K562 (cell line): ENCODE data around the gene NDUFV3. TPM values are rescaled to one million over a fixed set of nuclear protein-coding genes. Genes with fewer than 3 reads are reported as not detected.

Source experiments
- ATAC-seq: fragments of 200-7000 bp; cut with Tn5 transposase; 3 replicates; pipeline ENCODE4 v1.9.1; 2020; ENCODE audit warnings: moderate library complexity
- BruUV-seq: library from RNA; stranded (reverse); fragments of 400-500 nt; replicated peaks from 2 replicates; lab custom pipeline; 2021; lab: Mats Ljungman, UMichigan
- CTCF ChIA-PET: fragments of 300-600 bp; formaldehyde crosslinking; extraction: SDS; loops from one replicate; lab custom pipeline; 2021; ENCODE audit warnings: low intra/inter-chr PET ratio; lab: Yijun Ruan, JAX
- POLR2A ChIA-PET: fragments of 300-600, 350-650 bp; sonication (Branson Sonifier 250); formaldehyde crosslinking; extraction: SDS; loops from one replicate; lab custom pipeline; 2021; ENCODE audit warnings: antibody characterized with exemption, inconsistent platforms; lab: Yijun Ruan, JAX
- DNase-seq, 4 experiments: peaks; one replicate each; pipeline versions ENCODE4 v3.0.0 to v3.0.0-alpha.2; 2011 to 2018; ENCODE audit warnings: low spot score in 3 of 4, mixed read lengths in 3 of 4; ENCODE audit errors: extremely low read depth in 1 of 4
- FAIRE-seq: peaks from 2 replicates; lab custom pipeline; 2011; peaks lifted over from hg19 to GRCh38; lab: Jason Lieb, UNC
- H2AFZ ChIP-seq: 2 replicates; pipeline ENCODE4 v1.6.0; 2011; ENCODE audit warnings: low read depth, low read length, control low read depth, inconsistent platforms
- H3K27ac ChIP-seq: fragments of 200-600 bp; 3 replicates; pipeline ENCODE4 v1.8.0; 2011; ENCODE audit warnings: low read depth, mild to moderate bottlenecking, control low read depth, inconsistent platforms, low read length, moderate library complexity, mixed read lengths; ENCODE audit errors: extremely low read depth
- H3K27me3 ChIP-seq, 2 experiments: fragments of 300-600 bp in 1 of 2; 2 replicates in 1 of 2; 3 replicates in 1 of 2; pipeline versions ENCODE4 v1.6.0 to v1.8.0; 2011; ENCODE audit warnings: inconsistent platforms in 2 of 2, low read length in 2 of 2, mild to moderate bottlenecking in 1 of 2, mixed read lengths in 1 of 2, moderate library complexity in 1 of 2; ENCODE audit not compliant: control insufficient read depth in 2 of 2, insufficient read depth in 2 of 2
- H3K36me3 ChIP-seq: fragments of 300-600 bp; 3 replicates; pipeline ENCODE4 v1.8.0; 2011; ENCODE audit warnings: mild to moderate bottlenecking, low read length, inconsistent platforms; ENCODE audit not compliant: control insufficient read depth, insufficient read depth
- H3K4me1 ChIP-seq, 2 experiments: fragments of 200-600 bp in 1 of 2; replicated peaks in 1 of 2; 2 replicates in 1 of 2; 3 replicates in 1 of 2; pipeline versions ENCODE4 v1.5.1 to v1.8.0; 2011; ENCODE audit warnings: inconsistent platforms in 2 of 2, low read length in 2 of 2, mild to moderate bottlenecking in 1 of 2, mixed read lengths in 1 of 2, moderate library complexity in 1 of 2; ENCODE audit not compliant: control insufficient read depth in 2 of 2, insufficient read depth in 2 of 2
- H3K4me2 ChIP-seq: 2 replicates; pipeline ENCODE4 v1.6.1; 2011; ENCODE audit warnings: low read length, control low read depth, inconsistent platforms, mixed read lengths; ENCODE audit not compliant: insufficient read depth
- H3K4me3 ChIP-seq: fragments of 200-600 bp; sonication (generic), shearing (Covaris generic); 2 replicates; pipeline ENCODE4 v1.5.1; 2016; ENCODE audit warnings: control low read depth, inconsistent platforms
- H3K79me2 ChIP-seq: fragments of 200-600 bp; 3 replicates; pipeline ENCODE4 v1.8.0; 2011; ENCODE audit warnings: low read length, inconsistent platforms; ENCODE audit not compliant: control insufficient read depth, insufficient read depth
- H3K9ac ChIP-seq, 2 experiments: 2 replicates each; pipeline versions ENCODE4 v1.6.0 to v1.6.1; 2011; ENCODE audit warnings: low read depth in 2 of 2, low read length in 2 of 2, control low read depth in 1 of 2, inconsistent platforms in 1 of 2, mild to moderate bottlenecking in 1 of 2, mixed read lengths in 1 of 2; ENCODE audit not compliant: insufficient read depth in 1 of 2
- H3K9me1 ChIP-seq: one replicate; pipeline ENCODE4 v1.6.0; 2011; ENCODE audit warnings: inconsistent platforms, mild to moderate bottlenecking, low read length, moderate library complexity; ENCODE audit not compliant: control insufficient read depth, insufficient read depth
- H3K9me3 ChIP-seq: replicated peaks from 2 replicates; pipeline ENCODE4 v1.5.1; 2011; ENCODE audit warnings: low read depth, low read length, inconsistent platforms; ENCODE audit not compliant: control insufficient read depth, insufficient read depth
- H4K20me1 ChIP-seq: replicated peaks from 2 replicates; pipeline ENCODE4 v1.6.1; 2011; ENCODE audit warnings: low read length, inconsistent platforms, mixed read lengths; ENCODE audit not compliant: control insufficient read depth, insufficient read depth
- ASH1L ChIP-seq: fragments of 450-650 bp; IDR thresholded peaks from 2 replicates; pipeline ENCODE4 v1.6.1; 2018; ENCODE audit warnings: borderline replicate concordance, mild to moderate bottlenecking, low read depth; ENCODE audit not compliant: partially characterized antibody
- ERF ChIP-seq: fragments of 450-650 bp; formaldehyde crosslinking; IDR thresholded peaks from 2 replicates; pipeline ENCODE4 v1.4.0; 2020; ENCODE audit warnings: mild to moderate bottlenecking, mixed read lengths
- ETV6 ChIP-seq, 3 experiments: fragments of 150-350 bp in 1 of 3; sonication (generic) in 1 of 3; formaldehyde crosslinking in 1 of 3; IDR thresholded peaks; 2 replicates each; pipeline versions ENCODE4 v1.6.1 to v1.8.0; 2014 to 2022; ENCODE audit warnings: borderline replicate concordance in 2 of 3, low read depth in 2 of 3, antibody characterized with exemption in 1 of 3, low read length in 1 of 3, mild to moderate bottlenecking in 1 of 3, missing genetic modification reagents in 1 of 3
- POLR2G ChIP-seq: fragments of 200-400 bp; formaldehyde crosslinking; IDR thresholded peaks from 2 replicates; pipeline ENCODE4 v1.6.1; 2017; ENCODE audit warnings: low read depth, mild to moderate bottlenecking, antibody characterized with exemption, low read length, moderate library complexity
- SMAD4 ChIP-seq: fragments of 250-450 bp; sonication (Bioruptor Pico); conservative IDR thresholded peaks from 2 replicates; pipeline ENCODE4 v1.8.0; 2021; ENCODE audit warnings: inconsistent platforms, mild to moderate bottlenecking, moderate library complexity
- ZC3H4 ChIP-seq: sonication (generic); formaldehyde crosslinking; IDR thresholded peaks from 2 replicates; pipeline ENCODE4 v1.9.0; 2021; ENCODE audit warnings: missing genetic modification reagents, borderline replicate concordance
- ZNF764 ChIP-seq: fragments of 250-450 bp; sonication (Bioruptor Pico); IDR thresholded peaks from 2 replicates; pipeline ENCODE4 v1.4.0; 2020; ENCODE audit warnings: low read depth, mild to moderate bottlenecking, moderate library complexity
- WGBS: fragments of 100-300 bp; shearing (Covaris generic); methylation state at CpG from one replicate; pipeline ENCODE4 v1.1.6; 2016; ENCODE audit warnings: low coverage, mixed read lengths; ENCODE audit not compliant: insufficient coverage; ENCODE audit errors: missing lambda C conversion rate; 5-methylcytosine and 5-hydroxymethylcytosine counted together
- in situ Hi-C: fragments of 300-500 bp; cut with MboI; formaldehyde crosslinking; loops from 4 replicates; pipeline ENCODE4 v1.15.0; 2018; ENCODE audit warnings: inconsistent platforms, mixed read lengths
- intact Hi-C: fragments of 100-400 bp; cut with micrococcal nuclease; formaldehyde crosslinking; loops from 2 replicates; pipeline ENCODE4 v1.14.2; 2022
- polyA plus RNA-seq, 8 experiments: library from polyadenylated mRNA; depleted of rRNA in 4 of 8; stranded (reverse) in 5 of 8; unstranded in 3 of 8; fragments of >200 nt; fragmentation: Nextera tagmentation in 2 of 8; fragmentation: Illumina TruSeq in 1 of 8; extraction: Ambion mirVana in 2 of 8; extraction: Trizol in 1 of 8; gene quantifications; 2 replicates each; pipeline versions ENCODE4 v1.2.1 to v1.2.3, GENCODE V29; 2011 to 2014; ENCODE audit warnings: inconsistent platforms in 1 of 8, missing spikeins in 1 of 8
- total RNA-seq, 7 experiments: library from RNA; depleted of rRNA in 6 of 7; stranded (reverse); fragments of >200 nt in 6 of 7; fragmentation: Illumina TruSeq in 2 of 7; extraction: Trizol in 2 of 7; gene quantifications; 2 replicates each; pipeline versions ENCODE4 v1.2.1 to v1.2.3, GENCODE V29; 2011 to 2021; ENCODE audit warnings: low replicate concordance in 1 of 7

Gene NDUFV3
- total and polyA plus RNA-seq, 9 of the 15 experiments (the other 6 are each of a cell fraction or from before 2014, with no cell fraction given): 19.1 to 87.8 (median 74.3) TPM

GRCh38 chr21:42863504-42863870, 29.6 kb upstream of the NDUFV3 start:
- peaks cover 3% of the 10 kb centered on the region for H3K9me1 ChIP-seq
- peak overlapping the region in 1 of 2 experiments; percentile 50; a peak in 1 of 4 replicates for H3K9ac ChIP-seq
- H3K4me1 ChIP-seq: peaks cover 0 to 38% of the 10 kb centered on the region in 2 experiments; a peak in 1 of 5 replicates
- POLR2A ChIA-PET: interaction anchor here (1.2 kb wide), 1 partner anchor 9 kb away, joined by 3 read pairs; no protein-coding TSS in a partner anchor
- no peak for ATAC-seq
- TF ChIP-seq ETV6 (IDR thresholded peaks at IDR 0.05; ENCODE audit: borderline replicate concordance in 1 of 2, low read depth in 2 of 2, low read length in 1 of 2) (no peak), ETV6 (CRISPR knock-in tag; IDR thresholded peaks at IDR 0.05; ENCODE audit: borderline replicate concordance) (no peak), ERF (CRISPR knock-in tag) (no peak), ZNF764 (CRISPR knock-in tag) (no peak)
- TF ChIP-seq, all 486 proteins: peak for 0
- BruUV-seq: no TSS peak
- no peak overlapping the region for H3K4me3 ChIP-seq
- H3K4me2 ChIP-seq: no peak overlapping the region
- peaks cover 94% of the 10 kb centered on the region for H3K36me3 ChIP-seq
- H2AFZ ChIP-seq: no peak overlapping the region
- intact Hi-C loops: no loop called here
- H3K27me3 ChIP-seq: no peaks in the 10 kb centered on the region
- peaks cover 30% of the 10 kb centered on the region for H4K20me1 ChIP-seq
- no peak overlapping the region for H3K27ac ChIP-seq
- in situ Hi-C loops: no loop called here
- H3K79me2 ChIP-seq: peaks cover 87% of the 10 kb centered on the region
- H3K9me3 ChIP-seq: no peaks in the 10 kb centered on the region
- WGBS: 92% methylated on average over 13 of the region's 13 CpGs
- CTCF ChIA-PET: interaction anchor here (0.5 kb wide), 1 partner anchor 959 kb away, joined by 4 read pairs; no protein-coding TSS in a partner anchor
- DNase-seq (no peak), FAIRE-seq (no peak)

GRCh38 chr21:42864286-42864685, 28.8 kb upstream of the NDUFV3 start:
- peaks cover 90% of the 10 kb centered on the region for H3K79me2 ChIP-seq
- no peak overlapping the region for H3K4me3 ChIP-seq
- CTCF ChIA-PET: no interaction called here
- H3K9me3 ChIP-seq: no peaks in the 10 kb centered on the region
- in situ Hi-C loops (no loop called here), intact Hi-C loops (no loop called here)
- no TSS peak for BruUV-seq
- H3K36me3 ChIP-seq: peaks cover 94% of the 10 kb centered on the region
- no peak overlapping the region for H3K27ac ChIP-seq
- TF ChIP-seq SMAD4 (CRISPR knock-in tag) (no peak), POLR2G (0 out of 2 replicates have a peak, but pooled peaks have one; percentile 36), ZC3H4 (CRISPR knock-in tag) (no peak), ASH1L (no peak)
- peaks cover 28% of the 10 kb centered on the region for H4K20me1 ChIP-seq
- no peak overlapping the region for H3K4me2 ChIP-seq
- WGBS: 91% methylated on average over 14 of the region's 14 CpGs
- peaks cover 0 to 38% of the 10 kb centered on the region in 2 experiments; a peak in 1 of 5 replicates for H3K4me1 ChIP-seq
- POLR2A ChIA-PET: interaction anchor here (0.6 to 1.2 kb wide), 2 partner anchors 8 to 13 kb away, joined by 3 read pairs; no protein-coding TSS in a partner anchor
- H3K9ac ChIP-seq: no peak overlapping the region
- no peaks in the 10 kb centered on the region for H3K27me3 ChIP-seq
- H2AFZ ChIP-seq: no peak overlapping the region
- FAIRE-seq (no peak), ATAC-seq (peak; percentile 24; the same call in 1 of the 3 replicates), DNase-seq (no peak)
- H3K9me1 ChIP-seq: peaks cover 3% of the 10 kb centered on the region
